ENCODE results near the gene PHLDA2. TPM values are rescaled to one million over a fixed set of nuclear protein-coding genes. Genes with fewer than 3 reads are reported as not detected.

PHLDA2 gene
- total and polyA plus RNA-seq, 7 donors = 0.49 to 7.3 (median 0.87) TPM

GRCh38 chr11:2974272-2974671 is 45.1 kb upstream of the PHLDA2 start:
- no peaks in the 10 kb centered on the region for H3K27me3 ChIP-seq (ENCODE audit: insufficient read depth in 3 of 3, low read length in 2 of 3)
- H3K36me3 ChIP-seq (ENCODE audit: insufficient read depth in 1 of 2, low read depth in 1 of 2) = peaks cover 25 to 97% of the 10 kb centered on the region in 2 donors
- no peaks in the 10 kb centered on the region for H3K9me3 ChIP-seq
- intact Hi-C loops (cut with DNase I) = no loop called here
- ATAC-seq = no peak
- peaks cover 6% of the 10 kb centered on the region for H3K4me1 ChIP-seq
- TF ChIP-seq, protein P1, sequence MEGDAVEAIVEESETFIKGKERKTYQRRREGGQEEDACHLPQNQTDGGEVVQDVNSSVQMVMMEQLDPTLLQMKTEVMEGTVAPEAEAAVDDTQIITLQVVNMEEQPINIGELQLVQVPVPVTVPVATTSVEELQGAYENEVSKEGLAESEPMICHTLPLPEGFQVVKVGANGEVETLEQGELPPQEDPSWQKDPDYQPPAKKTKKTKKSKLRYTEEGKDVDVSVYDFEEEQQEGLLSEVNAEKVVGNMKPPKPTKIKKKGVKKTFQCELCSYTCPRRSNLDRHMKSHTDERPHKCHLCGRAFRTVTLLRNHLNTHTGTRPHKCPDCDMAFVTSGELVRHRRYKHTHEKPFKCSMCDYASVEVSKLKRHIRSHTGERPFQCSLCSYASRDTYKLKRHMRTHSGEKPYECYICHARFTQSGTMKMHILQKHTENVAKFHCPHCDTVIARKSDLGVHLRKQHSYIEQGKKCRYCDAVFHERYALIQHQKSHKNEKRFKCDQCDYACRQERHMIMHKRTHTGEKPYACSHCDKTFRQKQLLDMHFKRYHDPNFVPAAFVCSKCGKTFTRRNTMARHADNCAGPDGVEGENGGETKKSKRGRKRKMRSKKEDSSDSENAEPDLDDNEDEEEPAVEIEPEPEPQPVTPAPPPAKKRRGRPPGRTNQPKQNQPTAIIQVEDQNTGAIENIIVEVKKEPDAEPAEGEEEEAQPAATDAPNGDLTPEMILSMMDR (IDR thresholded peaks at IDR 0.05) = no peak
- H3K27ac ChIP-seq = no peak overlapping the region
- no peak for DNase-seq
- no peak overlapping the region for H3K4me3 ChIP-seq
- WGBS, 3 donors = 97 to 99% (median 99%) methylated on average over 3 of the region's 3 CpGs

GRCh38 chr11:2968341-2968900 is 39.2 kb upstream of the PHLDA2 start:
- Histone ChIP-seq H3K4me3 (no peak overlapping the region), H3K36me3 (ENCODE audit: insufficient read depth in 1 of 2, low read depth in 1 of 2) (peaks cover 30 to 99% of the 10 kb centered on the region in 2 donors), H3K4me1 (no peaks in the 10 kb centered on the region), H3K27ac (no peak overlapping the region), H3K27me3 (ENCODE audit: insufficient read depth in 3 of 3, low read length in 2 of 3) (no peaks in the 10 kb centered on the region), H3K9me3 (no peaks in the 10 kb centered on the region)
- 61 to 71% (median 71%) methylated on average over 6 of the region's 6 CpGs for WGBS, 3 donors
- no peak for DNase-seq
- ATAC-seq = no peak
- TF ChIP-seq, protein P1 (IDR thresholded peaks at IDR 0.05) = no peak
- intact Hi-C loops (cut with DNase I) = no loop called here

GRCh38 chr11:2964782-2965181 is 35.6 kb upstream of the PHLDA2 start:
- Histone ChIP-seq H3K27ac (no peak overlapping the region), H3K36me3 (ENCODE audit: insufficient read depth in 1 of 2, low read depth in 1 of 2) (peaks cover 15 to 94% of the 10 kb centered on the region in 2 donors), H3K9me3 (no peaks in the 10 kb centered on the region), H3K4me1 (no peaks in the 10 kb centered on the region), H3K4me3 (no peak overlapping the region), H3K27me3 (ENCODE audit: insufficient read depth in 3 of 3, low read length in 2 of 3) (no peaks in the 10 kb centered on the region)
- peak in 3 of 4 donors; percentile 58 to 64 (median 61) for ATAC-seq
- no peak for DNase-seq
- TF ChIP-seq, protein P1 (IDR thresholded peaks at IDR 0.05) = no peak
- intact Hi-C loops (cut with DNase I) = no loop called here
- WGBS, 3 donors = 80 to 87% (median 81%) methylated on average over 4 of the region's 4 CpGs

- Histone ChIP-seq H3K27me3 (ENCODE audit: insufficient read depth in 3 of 3, low read length in 2 of 3) (no peaks in the 10 kb centered on the region), H3K36me3 (ENCODE audit: insufficient read depth in 1 of 2, low read depth in 1 of 2) (peaks cover 12 to 94% of the 10 kb centered on the region in 2 donors), H3K27ac (no peak overlapping the region), H3K9me3 (no peaks in the 10 kb centered on the region), H3K4me1 (no peaks in the 10 kb centered on the region), H3K4me3 (no peak overlapping the region)
- intact Hi-C loops (cut with DNase I) = no loop called here
- no peak for ATAC-seq
- WGBS, 3 donors = 86 to 96% (median 94%) methylated on average over 6 of the region's 6 CpGs
- no peak for DNase-seq
- TF ChIP-seq, protein P1 (IDR thresholded peaks at IDR 0.05) = no peak
Observed at GRCh38 chr11:2963761-2964160, 34.5 kb upstream of the PHLDA2 start.
